SK-N-SH (cell line): ENCODE results near the gene SUCLG2.

ENCODE experiments used
- CHD2 ChIP-seq: fragments of 150-350 bp; IDR thresholded peaks from 2 replicates; pipeline ENCODE4 v1.6.1; 2018; ENCODE audit warnings: low read length; ENCODE audit not compliant: partially characterized antibody
- EP300 ChIP-seq, 2 experiments: IDR thresholded peaks; 2 replicates each; pipeline versions ENCODE4 v1.4.0 to v1.6.1; 2012; ENCODE audit warnings: borderline replicate concordance in 1 of 2, low read depth in 1 of 2, low read length in 1 of 2
- FOSL2 ChIP-seq: IDR thresholded peaks from 2 replicates; pipeline ENCODE4 v1.4.0; 2012; ENCODE audit warnings: low read depth, mild to moderate bottlenecking, moderate library complexity, borderline replicate concordance
- FOXJ3 ChIP-seq: sonication (generic); formaldehyde crosslinking; IDR thresholded peaks from 2 replicates; pipeline ENCODE4 v1.5.1; 2020; ENCODE audit warnings: mild to moderate bottlenecking, missing genetic modification reagents
- FOXM1 ChIP-seq: IDR thresholded peaks from 2 replicates; pipeline ENCODE4 v1.4.0; 2012; ENCODE audit warnings: low read depth, mild to moderate bottlenecking
- NRF1 ChIP-seq: IDR thresholded peaks from 2 replicates; pipeline ENCODE4 v1.6.1; 2012; ENCODE audit warnings: low read depth, mild to moderate bottlenecking, low read length
- POLR2AphosphoS5 ChIP-seq: IDR thresholded peaks from 2 replicates; pipeline ENCODE4 v1.6.1; 2012; ENCODE audit warnings: low read depth, low read length
- RAD21 ChIP-seq: IDR thresholded peaks from 2 replicates; pipeline ENCODE4 v1.6.1; 2012; ENCODE audit warnings: mild to moderate bottlenecking, low read length
- REST ChIP-seq: IDR thresholded peaks from 2 replicates; pipeline ENCODE4 v1.6.1; 2012; ENCODE audit warnings: mild to moderate bottlenecking, low read depth, low read length, moderate library complexity
- RXRA ChIP-seq: IDR thresholded peaks from 2 replicates; pipeline ENCODE4 v1.4.0; 2012; ENCODE audit warnings: low read depth, mild to moderate bottlenecking, borderline replicate concordance
- TF ChIP-seq, protein P1 (sequence below): fragments of 200-600 bp; sonication (generic); IDR thresholded peaks from 2 replicates; pipeline ENCODE4 v1.6.1; 2017; ENCODE audit warnings: antibody characterized with exemption, mild to moderate bottlenecking, moderate library complexity
- TF ChIP-seq, protein P2 (sequence below): IDR thresholded peaks from 2 replicates; pipeline ENCODE4 v1.4.0; 2012; ENCODE audit warnings: low read depth
- TF ChIP-seq, protein P3 (sequence below): fragments of 150-350 bp; IDR thresholded peaks from 2 replicates; pipeline ENCODE4 v1.6.1; 2017; ENCODE audit warnings: antibody characterized with exemption, low read length, low read depth, borderline replicate concordance
- TF ChIP-seq, protein P4 (sequence below): fragments of 150-350 bp; IDR thresholded peaks from 2 replicates; pipeline ENCODE4 v1.6.1; 2016; ENCODE audit warnings: mild to moderate bottlenecking, low read depth, low read length

DNA sequence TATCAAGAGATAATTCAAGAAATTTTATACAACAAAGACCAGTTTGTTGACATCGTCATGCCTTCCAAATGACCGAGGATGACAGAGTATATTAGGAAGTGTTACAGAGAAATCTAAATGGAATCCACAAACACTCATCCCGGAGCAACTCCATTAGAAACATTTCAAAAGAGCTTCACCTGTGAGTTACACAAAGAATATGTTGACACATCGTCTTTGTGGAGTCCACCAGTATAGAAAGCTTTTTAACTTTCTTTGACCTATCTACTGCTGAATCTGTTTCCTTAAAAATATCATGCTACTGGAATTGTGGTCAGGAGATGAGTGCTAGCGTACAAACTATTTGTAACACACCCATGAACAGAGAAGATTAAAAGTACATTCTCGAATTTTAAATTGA is 130.4 kb downstream of the SUCLG2 start:
- TF ChIP-seq, protein P1, sequence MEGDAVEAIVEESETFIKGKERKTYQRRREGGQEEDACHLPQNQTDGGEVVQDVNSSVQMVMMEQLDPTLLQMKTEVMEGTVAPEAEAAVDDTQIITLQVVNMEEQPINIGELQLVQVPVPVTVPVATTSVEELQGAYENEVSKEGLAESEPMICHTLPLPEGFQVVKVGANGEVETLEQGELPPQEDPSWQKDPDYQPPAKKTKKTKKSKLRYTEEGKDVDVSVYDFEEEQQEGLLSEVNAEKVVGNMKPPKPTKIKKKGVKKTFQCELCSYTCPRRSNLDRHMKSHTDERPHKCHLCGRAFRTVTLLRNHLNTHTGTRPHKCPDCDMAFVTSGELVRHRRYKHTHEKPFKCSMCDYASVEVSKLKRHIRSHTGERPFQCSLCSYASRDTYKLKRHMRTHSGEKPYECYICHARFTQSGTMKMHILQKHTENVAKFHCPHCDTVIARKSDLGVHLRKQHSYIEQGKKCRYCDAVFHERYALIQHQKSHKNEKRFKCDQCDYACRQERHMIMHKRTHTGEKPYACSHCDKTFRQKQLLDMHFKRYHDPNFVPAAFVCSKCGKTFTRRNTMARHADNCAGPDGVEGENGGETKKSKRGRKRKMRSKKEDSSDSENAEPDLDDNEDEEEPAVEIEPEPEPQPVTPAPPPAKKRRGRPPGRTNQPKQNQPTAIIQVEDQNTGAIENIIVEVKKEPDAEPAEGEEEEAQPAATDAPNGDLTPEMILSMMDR: no peak
- TF ChIP-seq POLR2AphosphoS5 (no peak), CHD2 (no peak), FOSL2 (no peak), REST (no peak), EP300 (IDR thresholded peaks at IDR 0.05; ENCODE audit: borderline replicate concordance in 1 of 2, low read depth in 1 of 2, low read length in 1 of 2) (no peak), RAD21 (no peak), FOXJ3 (CRISPR knock-in tag) (no peak), FOXM1 (no peak), NRF1 (no peak), RXRA (no peak)
- TF ChIP-seq, protein P2, sequence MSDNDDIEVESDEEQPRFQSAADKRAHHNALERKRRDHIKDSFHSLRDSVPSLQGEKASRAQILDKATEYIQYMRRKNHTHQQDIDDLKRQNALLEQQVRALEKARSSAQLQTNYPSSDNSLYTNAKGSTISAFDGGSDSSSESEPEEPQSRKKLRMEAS: no peak
- TF ChIP-seq, protein P3, sequence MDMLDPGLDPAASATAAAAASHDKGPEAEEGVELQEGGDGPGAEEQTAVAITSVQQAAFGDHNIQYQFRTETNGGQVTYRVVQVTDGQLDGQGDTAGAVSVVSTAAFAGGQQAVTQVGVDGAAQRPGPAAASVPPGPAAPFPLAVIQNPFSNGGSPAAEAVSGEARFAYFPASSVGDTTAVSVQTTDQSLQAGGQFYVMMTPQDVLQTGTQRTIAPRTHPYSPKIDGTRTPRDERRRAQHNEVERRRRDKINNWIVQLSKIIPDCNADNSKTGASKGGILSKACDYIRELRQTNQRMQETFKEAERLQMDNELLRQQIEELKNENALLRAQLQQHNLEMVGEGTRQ: no peak
- TF ChIP-seq, protein P4, sequence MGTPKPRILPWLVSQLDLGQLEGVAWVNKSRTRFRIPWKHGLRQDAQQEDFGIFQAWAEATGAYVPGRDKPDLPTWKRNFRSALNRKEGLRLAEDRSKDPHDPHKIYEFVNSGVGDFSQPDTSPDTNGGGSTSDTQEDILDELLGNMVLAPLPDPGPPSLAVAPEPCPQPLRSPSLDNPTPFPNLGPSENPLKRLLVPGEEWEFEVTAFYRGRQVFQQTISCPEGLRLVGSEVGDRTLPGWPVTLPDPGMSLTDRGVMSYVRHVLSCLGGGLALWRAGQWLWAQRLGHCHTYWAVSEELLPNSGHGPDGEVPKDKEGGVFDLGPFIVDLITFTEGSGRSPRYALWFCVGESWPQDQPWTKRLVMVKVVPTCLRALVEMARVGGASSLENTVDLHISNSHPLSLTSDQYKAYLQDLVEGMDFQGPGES: no peak
